ENCODE results near the gene HDAC1.

The HDAC1 gene

DNA sequence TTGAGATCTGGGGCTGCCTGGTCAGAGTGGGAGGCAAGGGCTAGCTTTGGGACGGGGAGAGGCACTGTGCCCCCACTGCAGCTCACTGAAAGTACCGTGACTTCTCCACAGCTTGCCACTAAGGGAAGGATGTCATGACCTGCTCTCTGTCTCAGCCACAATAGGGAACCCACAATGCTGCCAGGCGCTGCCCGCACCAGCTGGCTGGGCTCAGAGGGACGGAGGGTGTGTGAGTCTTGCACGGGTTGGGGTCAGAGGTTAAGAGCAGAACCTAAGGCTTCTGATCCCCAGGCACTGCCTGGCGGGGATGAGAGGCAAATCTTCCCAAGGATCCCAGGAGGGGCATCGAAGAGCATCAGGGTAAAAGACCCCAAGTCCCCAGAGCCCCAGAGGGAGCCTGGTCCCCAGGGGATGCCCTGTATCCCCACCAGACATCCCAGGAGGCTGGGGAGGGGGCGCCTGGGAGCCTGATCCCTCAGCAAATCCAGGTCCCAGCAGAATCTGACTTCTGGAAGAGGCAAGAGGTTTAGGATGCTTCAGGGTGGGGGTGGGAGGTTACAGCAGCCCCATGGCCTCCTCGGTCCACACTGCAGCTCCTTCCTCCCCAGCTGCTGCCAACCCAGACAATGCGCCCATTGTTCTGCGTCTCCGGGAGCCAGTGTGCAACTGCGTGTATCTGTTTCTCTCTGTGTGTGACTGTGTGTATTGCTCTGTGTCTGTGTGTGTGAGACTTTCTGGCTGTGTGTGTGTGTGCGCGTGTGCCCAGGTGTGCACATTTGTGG, 46.2 kb downstream of the HDAC1 start:
- H3K27me3 ChIP-seq (replicated peaks in 2 of 5; ENCODE audit: control insufficient read depth in 4 of 5, insufficient read depth in 5 of 5, low read length in 4 of 5): peaks cover 0 to 7% (median 0%) of the 10 kb centered on the region in 5 experiments
- H3K36me3 ChIP-seq (ENCODE audit: control insufficient read depth in 4 of 4, insufficient read depth in 4 of 4, low read length in 3 of 4): peaks cover 0 to 10% (median 6%) of the 10 kb centered on the region in 4 experiments
- no peak overlapping the region for H3K27ac ChIP-seq (ENCODE audit: insufficient read depth in 1 of 2, low read depth in 1 of 2, low read length in 2 of 2, poor library complexity in 1 of 2, severe bottlenecking in 2 of 2)
- ChIA-PET POLR2A (interaction anchor here (0.7 to 3.6 kb wide), 7 partner anchors 9 to 97 kb away, joined by 3 to 27 read pairs (median 6); no protein-coding TSS in a partner anchor), CTCF (interaction anchor here (0.7 to 3.5 kb wide), 10 partner anchors 9 to 123 kb away, joined by 3 to 29 read pairs (median 4); no protein-coding TSS in a partner anchor)
- H3K4me3 ChIP-seq (ENCODE audit: control insufficient read depth in 1 of 7, extremely low read depth in 1 of 7, insufficient read depth in 4 of 7, low read depth in 2 of 7, low read length in 6 of 7): peak overlapping the region in 1 of 7 experiments; percentile 17
- peaks cover 0 to 54% (median 51%) of the 10 kb centered on the region in 4 experiments for H3K4me1 ChIP-seq (ENCODE audit: control extremely low read depth in 1 of 4, control insufficient read depth in 4 of 4, insufficient read depth in 4 of 4, low read length in 3 of 4)
- H3K9me3 ChIP-seq (ENCODE audit: control extremely low read depth in 1 of 5, control insufficient read depth in 4 of 5, insufficient read depth in 2 of 5, low read depth in 1 of 5, low read length in 4 of 5): no peaks in the 10 kb centered on the region
- DNase-seq: peak; percentile 33 to 89 (median 88)
- 42% methylated on average over 11 of the region's 16 CpGs for WGBS (ENCODE audit: insufficient coverage)

- ChIA-PET CTCF (interaction anchor here (2.0 kb wide), 1 partner anchor 20 kb away, joined by 9 read pairs; no protein-coding TSS in a partner anchor), POLR2A (interaction anchor here (1.0 kb wide), 1 partner anchor 56 kb away, joined by 3 read pairs; the partner anchor contains the start of gene BSDC1)
- Histone ChIP-seq H3K36me3 (ENCODE audit: control insufficient read depth in 4 of 4, insufficient read depth in 4 of 4, low read length in 3 of 4) (peaks cover 0 to 4% (median 3%) of the 10 kb centered on the region in 4 experiments), H3K9me3 (ENCODE audit: control extremely low read depth in 1 of 5, control insufficient read depth in 4 of 5, insufficient read depth in 2 of 5, low read depth in 1 of 5, low read length in 4 of 5) (no peaks in the 10 kb centered on the region), H3K27ac (ENCODE audit: insufficient read depth in 1 of 2, low read depth in 1 of 2, low read length in 2 of 2, poor library complexity in 1 of 2, severe bottlenecking in 2 of 2) (no peak overlapping the region), H3K4me3 (ENCODE audit: control insufficient read depth in 1 of 7, extremely low read depth in 1 of 7, insufficient read depth in 4 of 7, low read depth in 2 of 7, low read length in 6 of 7) (no peak overlapping the region), H3K27me3 (replicated peaks in 2 of 5; ENCODE audit: control insufficient read depth in 4 of 5, insufficient read depth in 5 of 5, low read length in 4 of 5) (peaks cover 0 to 7% (median 0%) of the 10 kb centered on the region in 5 experiments), H3K4me1 (ENCODE audit: control extremely low read depth in 1 of 4, control insufficient read depth in 4 of 4, insufficient read depth in 4 of 4, low read length in 3 of 4) (peaks cover 0 to 54% (median 51%) of the 10 kb centered on the region in 4 experiments)
- DNase-seq: no peak
- WGBS (ENCODE audit: insufficient coverage): 100% methylated on average over 7 of the region's 14 CpGs
Measured at GRCh38 chr1:32338637-32339145, 46.8 kb downstream of the HDAC1 start.

- H3K9me3 ChIP-seq (ENCODE audit: control extremely low read depth in 1 of 5, control insufficient read depth in 4 of 5, insufficient read depth in 2 of 5, low read depth in 1 of 5, low read length in 4 of 5): no peaks in the 10 kb centered on the region
- peak; percentile 54 to 90 (median 89) for DNase-seq
Measured at GRCh38 chr1:32339363-32339978, 47.6 kb downstream of the HDAC1 start.

GRCh38 chr1:32341186-32341757, 49.4 kb downstream of the HDAC1 start:
- no peak for DNase-seq
- POLR2A ChIA-PET: interaction anchor here (0.6 to 1.6 kb wide), 2 partner anchors 10 to 11 kb away, joined by 4 to 6 read pairs; no protein-coding TSS in a partner anchor
- H3K4me3 ChIP-seq (ENCODE audit: control insufficient read depth in 1 of 7, extremely low read depth in 1 of 7, insufficient read depth in 4 of 7, low read depth in 2 of 7, low read length in 6 of 7): no peak overlapping the region
- peaks cover 0 to 3% (median 0%) of the 10 kb centered on the region in 4 experiments for H3K36me3 ChIP-seq (ENCODE audit: control insufficient read depth in 4 of 4, insufficient read depth in 4 of 4, low read length in 3 of 4)
- H3K4me1 ChIP-seq (ENCODE audit: control extremely low read depth in 1 of 4, control insufficient read depth in 4 of 4, insufficient read depth in 4 of 4, low read length in 3 of 4): peaks cover 0 to 53% (median 47%) of the 10 kb centered on the region in 4 experiments
- CTCF ChIA-PET: interaction anchor here (1.1 to 1.5 kb wide), 4 partner anchors 10 to 92 kb away, joined by 3 to 5 read pairs (median 4); no protein-coding TSS in a partner anchor
- no peaks in the 10 kb centered on the region for H3K9me3 ChIP-seq (ENCODE audit: control extremely low read depth in 1 of 5, control insufficient read depth in 4 of 5, insufficient read depth in 2 of 5, low read depth in 1 of 5, low read length in 4 of 5)
- H3K27ac ChIP-seq (ENCODE audit: insufficient read depth in 1 of 2, low read depth in 1 of 2, low read length in 2 of 2, poor library complexity in 1 of 2, severe bottlenecking in 2 of 2): no peak overlapping the region
- H3K27me3 ChIP-seq (replicated peaks in 2 of 5; ENCODE audit: control insufficient read depth in 4 of 5, insufficient read depth in 5 of 5, low read length in 4 of 5): peaks cover 0 to 9% (median 0%) of the 10 kb centered on the region in 5 experiments
- 96% methylated on average over 9 of the region's 11 CpGs for WGBS (ENCODE audit: insufficient coverage)

More at GRCh38 chr1:32339363-32339978, 47.6 kb downstream of the HDAC1 start:
- H3K4me1 ChIP-seq (ENCODE audit: control extremely low read depth in 1 of 4, control insufficient read depth in 4 of 4, insufficient read depth in 4 of 4, low read length in 3 of 4): peaks cover 0 to 49% (median 46%) of the 10 kb centered on the region in 4 experiments
- CTCF ChIA-PET: interaction anchor here (0.8 kb wide), 1 partner anchor 16 kb away, joined by 3 read pairs; no protein-coding TSS in a partner anchor
- POLR2A ChIA-PET: interaction anchor here (1.0 kb wide), 1 partner anchor 55 kb away, joined by 3 read pairs; the partner anchor contains the start of gene BSDC1
- H3K27ac ChIP-seq (ENCODE audit: insufficient read depth in 1 of 2, low read depth in 1 of 2, low read length in 2 of 2, poor library complexity in 1 of 2, severe bottlenecking in 2 of 2): no peak overlapping the region
- peaks cover 0 to 7% (median 0%) of the 10 kb centered on the region in 5 experiments for H3K27me3 ChIP-seq (replicated peaks in 2 of 5; ENCODE audit: control insufficient read depth in 4 of 5, insufficient read depth in 5 of 5, low read length in 4 of 5)
- no peak overlapping the region for H3K4me3 ChIP-seq (ENCODE audit: control insufficient read depth in 1 of 7, extremely low read depth in 1 of 7, insufficient read depth in 4 of 7, low read depth in 2 of 7, low read length in 6 of 7)
- 64% methylated on average over 3 of the region's 5 CpGs for WGBS (ENCODE audit: insufficient coverage)
- peaks cover 0 to 3% (median 0%) of the 10 kb centered on the region in 4 experiments for H3K36me3 ChIP-seq (ENCODE audit: control insufficient read depth in 4 of 4, insufficient read depth in 4 of 4, low read length in 3 of 4)

DNA sequence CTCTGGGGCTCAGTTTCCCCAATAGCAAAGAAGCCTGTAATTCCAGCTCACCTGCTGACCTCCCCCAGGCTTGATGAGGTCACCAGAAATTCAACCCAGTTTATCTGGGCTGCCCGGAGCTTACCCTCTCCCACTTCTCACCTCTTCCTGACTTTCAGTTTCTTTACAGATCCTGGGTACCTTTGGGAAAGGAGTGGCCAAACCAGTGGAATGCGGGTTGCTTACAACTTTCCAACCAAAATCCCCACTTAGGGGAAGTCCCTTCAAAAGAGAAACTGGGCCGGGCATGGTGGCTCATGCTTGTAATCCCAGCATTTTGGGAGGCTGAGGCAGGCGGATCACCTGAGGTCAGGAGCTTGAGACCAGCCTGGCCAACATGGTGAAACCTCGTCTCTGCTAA, 50.1 kb downstream of the HDAC1 start:
- CTCF ChIA-PET: interaction anchor here (0.7 to 1.5 kb wide), 5 partner anchors 9 to 93 kb away, joined by 3 to 5 read pairs (median 4); no protein-coding TSS in a partner anchor
- POLR2A ChIA-PET: interaction anchor here (1.6 kb wide), 1 partner anchor 9 kb away, joined by 4 read pairs; no protein-coding TSS in a partner anchor
- no peaks in the 10 kb centered on the region for H3K9me3 ChIP-seq (ENCODE audit: control extremely low read depth in 1 of 5, control insufficient read depth in 4 of 5, insufficient read depth in 2 of 5, low read depth in 1 of 5, low read length in 4 of 5)

DNA sequence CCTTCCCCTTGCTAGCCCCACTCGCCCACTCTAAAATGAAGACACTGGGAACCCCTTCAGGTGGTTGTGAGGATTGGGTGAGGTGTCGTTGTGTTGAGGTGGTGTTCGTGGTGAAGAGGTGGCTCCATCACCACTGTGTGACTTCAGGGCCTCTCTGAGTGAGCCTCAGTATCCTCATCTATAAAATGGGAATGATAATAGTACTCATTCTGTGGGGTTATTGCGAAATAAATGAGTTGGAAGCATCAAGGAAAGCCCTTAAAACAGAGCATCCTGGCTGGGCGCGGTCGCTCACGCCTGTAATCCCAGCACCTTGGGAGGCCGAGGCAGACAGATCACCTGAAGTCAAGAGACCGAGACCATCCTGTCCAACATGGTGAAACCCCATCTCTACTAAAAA, 50.8 kb downstream of the HDAC1 start:
- CTCF ChIA-PET: interaction anchor here (0.7 to 1.3 kb wide), 3 partner anchors 9 to 29 kb away, joined by 3 to 5 read pairs (median 4); no protein-coding TSS in a partner anchor
- Histone ChIP-seq H3K4me1 (ENCODE audit: control extremely low read depth in 1 of 4, control insufficient read depth in 4 of 4, insufficient read depth in 4 of 4, low read length in 3 of 4) (peaks cover 0 to 40% (median 32%) of the 10 kb centered on the region in 4 experiments), H3K9me3 (ENCODE audit: control extremely low read depth in 1 of 5, control insufficient read depth in 4 of 5, insufficient read depth in 2 of 5, low read depth in 1 of 5, low read length in 4 of 5) (no peaks in the 10 kb centered on the region), H3K27me3 (replicated peaks in 2 of 5; ENCODE audit: control insufficient read depth in 4 of 5, insufficient read depth in 5 of 5, low read length in 4 of 5) (peaks cover 0 to 7% (median 0%) of the 10 kb centered on the region in 5 experiments), H3K36me3 (ENCODE audit: control insufficient read depth in 4 of 4, insufficient read depth in 4 of 4, low read length in 3 of 4) (peaks cover 0 to 3% (median 0%) of the 10 kb centered on the region in 4 experiments), H3K27ac (ENCODE audit: insufficient read depth in 1 of 2, low read depth in 1 of 2, low read length in 2 of 2, poor library complexity in 1 of 2, severe bottlenecking in 2 of 2) (no peak overlapping the region), H3K4me3 (ENCODE audit: control insufficient read depth in 1 of 7, extremely low read depth in 1 of 7, insufficient read depth in 4 of 7, low read depth in 2 of 7, low read length in 6 of 7) (no peak overlapping the region)
- 100% methylated on average over 4 of the region's 10 CpGs for WGBS (ENCODE audit: insufficient coverage)
- POLR2A ChIA-PET: no interaction called here
- no peak for DNase-seq

More for the DNA sequence above, 50.1 kb downstream of the HDAC1 start:
- H3K36me3 ChIP-seq (ENCODE audit: control insufficient read depth in 4 of 4, insufficient read depth in 4 of 4, low read length in 3 of 4): peaks cover 0 to 3% (median 0%) of the 10 kb centered on the region in 4 experiments
- peaks cover 0 to 47% (median 40%) of the 10 kb centered on the region in 4 experiments for H3K4me1 ChIP-seq (ENCODE audit: control extremely low read depth in 1 of 4, control insufficient read depth in 4 of 4, insufficient read depth in 4 of 4, low read length in 3 of 4)
- no peak overlapping the region for H3K4me3 ChIP-seq (ENCODE audit: control insufficient read depth in 1 of 7, extremely low read depth in 1 of 7, insufficient read depth in 4 of 7, low read depth in 2 of 7, low read length in 6 of 7)
- DNase-seq: no peak
- H3K27me3 ChIP-seq (replicated peaks in 2 of 5; ENCODE audit: control insufficient read depth in 4 of 5, insufficient read depth in 5 of 5, low read length in 4 of 5): peaks cover 0 to 7% (median 0%) of the 10 kb centered on the region in 5 experiments
- H3K27ac ChIP-seq (ENCODE audit: insufficient read depth in 1 of 2, low read depth in 1 of 2, low read length in 2 of 2, poor library complexity in 1 of 2, severe bottlenecking in 2 of 2): no peak overlapping the region
- WGBS (ENCODE audit: insufficient coverage): 91% methylated on average over 5 of the region's 5 CpGs
